Stimulated activated CD4-positive, alpha-beta T cell treated with anti-CD3 and anti-CD28 coated beads, TNF-alpha, amount 100 ng/mL, for 24 hours (primary cell): ENCODE results near the gene C11orf21.
A peak's percentile ranks its signal among the peaks of the same experiment; 100 is the strongest.

Source experiments
- DNase-seq, 3 experiments: peaks; one replicate each; pipeline ENCODE4 v3.0.0-alpha.2; 2020; ENCODE audit warnings: low read depth in 3 of 3

C11orf21 gene

DNA sequence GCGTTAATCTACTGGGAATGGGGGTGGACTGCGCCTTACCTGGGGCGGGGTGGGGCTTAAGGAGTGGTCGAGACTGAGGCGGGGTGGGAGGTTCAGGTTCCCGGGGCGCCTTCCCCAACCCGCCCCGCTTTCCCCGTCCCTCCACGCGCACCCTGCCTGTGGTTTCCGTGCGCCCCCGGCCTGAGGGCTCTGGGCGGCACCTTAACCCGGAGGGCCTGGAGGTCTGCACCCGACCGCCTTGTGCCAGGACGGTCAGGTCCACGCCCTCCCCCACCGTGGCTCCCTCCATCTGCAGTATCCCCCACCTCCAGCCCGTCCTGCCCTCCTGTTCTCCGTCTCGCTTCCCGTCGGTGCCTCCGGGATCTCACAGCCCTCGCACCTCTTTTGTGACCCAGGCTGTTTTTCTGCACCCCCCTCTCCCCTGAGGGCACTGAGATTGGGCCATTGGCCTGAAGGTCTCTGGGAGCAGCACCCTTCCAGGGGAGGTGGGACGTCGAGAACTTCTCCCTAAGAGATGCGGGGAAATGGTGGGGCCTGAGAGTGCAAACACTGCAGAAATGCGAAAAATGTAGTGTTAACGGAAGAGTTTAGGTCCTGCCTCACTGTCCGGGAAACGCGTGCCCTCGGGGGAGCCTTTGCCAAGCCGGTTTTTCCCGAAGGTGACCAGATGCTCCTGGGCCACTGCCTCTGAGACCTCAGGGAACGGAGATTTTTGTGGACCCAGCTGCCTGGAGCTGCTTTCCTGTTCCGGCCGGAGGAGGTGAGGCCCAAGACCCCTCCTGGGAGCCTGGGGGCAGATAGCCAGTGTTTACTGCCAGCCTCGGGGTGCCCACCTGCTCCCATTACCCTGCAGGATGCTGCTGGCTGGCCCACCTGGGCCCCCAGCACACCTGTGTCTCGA is 30.1 kb downstream of the C11orf21 start:
- DNase-seq, result no peak

DNA sequence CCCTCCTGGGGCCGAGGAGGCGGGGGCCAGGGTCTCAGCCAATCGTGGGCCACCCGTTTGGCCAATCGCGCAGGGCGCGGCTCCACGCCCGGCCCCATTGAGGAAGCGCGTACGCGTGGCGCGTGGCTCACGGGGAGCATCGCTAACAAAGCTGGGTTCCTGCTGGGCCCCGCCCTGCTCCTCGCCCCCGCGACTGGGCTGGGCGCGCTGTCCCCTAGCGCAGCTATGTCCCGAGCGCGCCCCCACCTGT is 30.7 kb downstream of the C11orf21 start:
- peak in 1 of 3 experiments; percentile 44 for DNase-seq

DNA sequence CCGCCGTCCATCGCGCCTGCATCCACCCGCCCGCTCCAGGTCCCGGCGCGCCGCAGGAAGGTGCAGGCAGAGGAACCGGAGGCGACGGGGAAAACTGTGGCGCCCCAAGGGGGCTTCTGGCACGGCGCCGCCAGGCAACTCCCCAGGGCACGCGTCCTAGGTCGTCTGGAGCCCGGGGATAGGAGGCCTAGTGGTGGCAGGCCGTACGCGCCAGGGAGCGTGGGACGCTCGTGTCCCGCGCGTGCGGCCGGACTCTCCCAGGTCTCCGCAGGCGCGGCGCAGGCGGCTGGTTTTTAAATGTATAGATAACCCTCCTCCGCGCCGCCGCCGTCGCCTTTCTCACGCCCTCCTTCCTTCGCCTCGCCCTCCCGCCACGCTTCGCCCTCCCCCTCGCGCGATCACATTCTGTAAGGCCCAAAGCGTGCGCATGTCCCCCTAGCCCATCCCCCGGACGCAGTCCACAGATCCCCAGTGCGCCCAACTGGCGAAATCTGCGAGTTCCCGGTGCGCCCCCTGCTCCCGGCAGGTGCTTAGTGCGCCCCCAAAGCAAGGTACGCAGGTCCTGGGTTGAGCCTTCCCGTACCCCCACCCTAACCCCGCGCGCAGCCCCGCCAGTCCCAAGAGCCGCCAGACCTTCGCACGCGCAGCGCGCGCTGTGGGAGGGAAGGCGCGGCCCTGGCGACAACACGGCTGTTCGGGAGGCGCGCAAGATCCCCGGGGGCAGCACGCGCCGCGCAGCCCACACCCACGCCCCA is 31.2 kb downstream of the C11orf21 start, which contains the start of gene ASCL2:
ASCL2 (minus strand) TSS at position 267 of the 755 bp plus-strand sequence; CDS start at position 11, 256 bp downstream.
- no peak for DNase-seq

DNA sequence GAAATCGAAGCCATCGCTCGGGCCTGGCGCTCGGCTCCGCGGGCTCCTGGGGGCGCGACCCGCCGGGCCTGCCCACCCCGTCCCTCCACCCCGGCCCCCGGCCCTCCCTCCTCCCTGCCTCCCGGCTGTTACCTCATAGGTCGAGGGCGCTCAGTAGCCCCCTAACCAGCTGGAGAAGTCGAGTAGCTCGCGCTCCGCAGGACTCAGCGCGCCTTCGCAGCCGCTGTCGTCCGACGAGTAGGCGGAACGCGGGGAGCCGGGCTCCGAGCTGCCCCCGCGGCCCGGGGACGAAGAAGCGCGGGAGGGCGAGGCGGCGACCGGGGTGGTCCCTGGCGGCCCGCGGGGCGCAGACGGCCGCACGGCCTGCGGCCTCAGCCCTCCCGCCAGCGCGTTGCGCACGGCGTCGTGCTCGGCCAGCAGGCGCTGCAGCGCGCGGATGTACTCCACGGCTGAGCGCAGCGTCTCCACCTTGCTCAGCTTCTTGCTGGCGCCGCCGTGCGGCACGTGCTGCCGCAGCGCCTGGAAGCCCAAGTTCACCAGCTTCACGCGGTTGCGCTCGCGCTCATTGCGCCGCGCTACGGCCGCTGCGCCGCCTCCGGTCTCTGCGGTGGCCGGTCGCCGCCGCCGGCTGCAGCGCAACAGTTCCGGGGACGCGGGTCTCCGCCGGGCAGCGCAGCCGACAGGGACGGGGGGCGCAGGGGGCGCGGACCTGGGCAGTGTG is 32.0 kb downstream of the C11orf21 start:
- peak in 1 of 3 experiments; percentile 34 for DNase-seq

DNA sequence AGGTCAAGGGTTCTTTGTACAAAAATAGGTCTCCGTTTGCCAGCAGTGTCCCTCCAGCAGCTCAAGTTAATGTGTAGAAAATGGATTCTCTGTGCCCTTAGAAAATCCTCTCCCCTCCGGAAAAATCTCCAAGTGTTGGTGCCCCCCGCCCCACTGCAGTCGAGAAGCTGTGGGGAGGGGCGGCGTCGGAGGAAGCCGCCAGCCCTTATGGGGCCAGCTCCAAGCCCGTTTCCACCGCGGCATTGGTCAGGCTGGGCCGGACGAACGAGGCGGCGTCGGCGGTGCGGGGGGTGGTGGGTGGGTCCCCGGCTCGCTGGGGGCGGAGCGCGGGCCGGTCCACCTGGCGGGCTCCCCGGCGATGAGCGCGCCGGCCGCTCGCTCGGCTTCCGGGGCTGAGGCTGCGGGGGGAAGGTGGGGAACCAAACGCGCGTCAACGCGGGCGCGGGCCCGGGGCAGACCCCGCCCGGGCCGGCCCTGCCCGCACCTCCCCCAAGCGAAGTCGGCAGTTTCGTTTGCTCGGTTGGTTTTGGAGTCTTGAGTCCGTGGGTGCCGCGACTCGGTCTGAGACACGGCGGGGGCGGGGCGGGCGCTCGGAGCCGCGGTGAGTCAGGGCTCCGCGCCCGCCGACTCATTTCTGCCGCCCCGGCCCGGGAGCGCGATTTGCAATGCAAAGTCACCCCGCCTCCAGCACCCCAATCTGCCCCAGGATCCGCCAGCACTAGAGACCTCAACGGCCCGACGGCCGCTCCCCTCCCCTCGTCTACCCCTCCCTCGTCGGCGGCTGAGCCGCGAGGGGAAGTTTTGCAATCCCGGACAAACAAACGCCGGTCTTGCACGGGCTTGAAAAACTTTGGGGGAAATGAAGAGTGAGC is 32.8 kb downstream of the C11orf21 start:
- DNase-seq, result peak; percentile 68 to 85 (median 76)

DNA sequence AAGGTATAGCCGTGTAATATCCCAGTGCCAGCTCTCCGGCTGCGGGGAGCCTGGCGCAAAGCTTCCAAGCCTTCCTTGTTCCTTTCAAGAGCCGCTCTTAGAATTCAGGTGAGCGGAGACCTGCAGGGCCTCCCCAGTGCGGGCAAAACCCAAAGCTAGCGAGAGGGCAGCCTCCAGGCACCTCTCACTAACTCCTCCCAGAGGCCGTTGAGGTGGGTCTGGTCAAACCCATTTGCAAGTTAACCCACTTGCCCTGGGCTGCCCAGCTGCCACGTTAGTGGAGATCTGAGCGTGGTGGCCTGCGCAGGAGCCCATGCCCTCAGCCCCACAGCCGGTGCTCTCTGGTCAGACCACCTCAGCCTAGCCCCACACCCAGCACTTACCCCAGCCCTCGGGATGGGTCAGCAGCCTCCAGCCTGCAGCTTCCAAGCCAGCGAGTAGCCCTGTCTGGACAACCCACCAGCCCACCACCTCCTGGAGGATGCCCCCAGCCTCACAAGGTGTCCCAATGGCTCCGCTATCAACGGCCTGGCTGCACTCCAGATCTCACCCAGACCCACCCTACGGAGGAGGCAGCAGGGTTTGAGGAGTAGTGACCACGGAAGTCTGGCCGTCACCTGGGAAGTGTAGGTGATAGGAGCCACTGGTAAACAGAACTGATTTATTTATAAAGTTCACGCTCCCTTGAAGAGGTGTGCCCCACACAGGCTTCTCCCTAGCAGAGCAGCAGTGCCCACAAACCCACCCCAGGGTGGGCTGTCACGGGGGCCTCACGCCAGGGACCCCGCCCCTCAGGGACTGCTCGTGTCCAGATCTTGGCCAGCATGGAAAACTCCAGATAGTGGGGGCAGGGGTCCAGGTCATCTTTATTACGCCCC is 33.6 kb downstream of the C11orf21 start:
- no peak for DNase-seq

DNA sequence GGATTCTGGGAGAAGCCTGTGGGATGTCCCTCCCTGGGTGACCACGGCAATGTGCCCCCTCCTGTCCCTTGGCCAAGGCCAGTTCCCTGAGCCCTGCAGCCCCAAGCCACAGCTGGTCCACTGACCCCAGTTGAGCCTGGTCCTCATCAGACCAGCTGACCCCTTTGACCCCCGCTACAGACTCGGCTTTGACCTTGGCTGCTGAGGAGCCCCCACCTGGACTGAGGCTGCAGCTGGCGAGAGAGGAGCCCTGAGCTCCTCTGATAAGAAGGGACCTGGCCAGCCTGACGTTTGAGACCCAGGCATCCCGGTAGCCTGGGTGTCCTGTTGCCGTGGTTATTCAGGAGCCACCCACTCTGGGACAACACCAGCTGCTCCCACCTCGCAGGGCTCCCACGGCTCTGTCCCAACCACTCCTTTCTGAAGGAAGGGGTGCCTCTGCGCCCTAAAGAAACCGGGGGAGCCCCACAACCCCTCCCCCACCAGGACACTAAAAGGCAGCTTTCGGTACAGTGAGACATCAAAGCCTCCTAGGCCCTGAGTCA is 34.3 kb downstream of the C11orf21 start:
- DNase-seq, result no peak

DNA sequence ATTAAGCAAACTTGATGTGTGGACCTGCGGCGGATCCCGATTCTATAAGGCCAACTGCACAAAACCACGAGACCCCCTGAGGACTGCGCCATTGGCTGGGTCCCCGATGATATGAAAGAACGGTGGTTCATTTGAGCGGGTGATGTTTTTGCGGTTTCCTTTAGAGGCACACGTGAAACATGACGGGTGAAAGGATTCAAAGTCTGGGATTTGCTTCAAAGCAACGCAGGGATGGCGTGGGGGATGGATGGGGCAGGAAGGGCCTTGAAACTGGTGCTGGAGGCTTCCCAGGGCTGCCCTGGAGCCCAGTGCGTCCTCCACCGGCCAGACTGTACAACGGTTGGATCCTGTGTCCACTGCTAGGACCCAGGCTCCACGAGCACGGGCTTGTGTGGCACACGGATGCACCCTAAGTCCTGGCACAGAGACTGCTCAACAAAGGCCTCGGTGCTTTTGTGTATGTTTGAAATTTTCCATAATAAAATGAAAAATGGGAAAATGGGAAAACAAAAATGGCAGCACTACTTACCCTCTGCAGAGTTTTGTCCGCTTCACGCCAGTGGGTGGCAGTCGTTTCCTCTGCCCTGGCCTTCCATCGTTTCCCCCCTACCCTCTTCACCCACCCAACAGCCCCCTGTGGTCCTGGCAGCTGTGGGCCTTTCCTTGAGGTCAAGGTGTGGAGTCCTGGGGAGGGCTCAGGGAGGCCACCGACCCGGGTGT is 35.0 kb downstream of the C11orf21 start:
- no peak for DNase-seq

DNA sequence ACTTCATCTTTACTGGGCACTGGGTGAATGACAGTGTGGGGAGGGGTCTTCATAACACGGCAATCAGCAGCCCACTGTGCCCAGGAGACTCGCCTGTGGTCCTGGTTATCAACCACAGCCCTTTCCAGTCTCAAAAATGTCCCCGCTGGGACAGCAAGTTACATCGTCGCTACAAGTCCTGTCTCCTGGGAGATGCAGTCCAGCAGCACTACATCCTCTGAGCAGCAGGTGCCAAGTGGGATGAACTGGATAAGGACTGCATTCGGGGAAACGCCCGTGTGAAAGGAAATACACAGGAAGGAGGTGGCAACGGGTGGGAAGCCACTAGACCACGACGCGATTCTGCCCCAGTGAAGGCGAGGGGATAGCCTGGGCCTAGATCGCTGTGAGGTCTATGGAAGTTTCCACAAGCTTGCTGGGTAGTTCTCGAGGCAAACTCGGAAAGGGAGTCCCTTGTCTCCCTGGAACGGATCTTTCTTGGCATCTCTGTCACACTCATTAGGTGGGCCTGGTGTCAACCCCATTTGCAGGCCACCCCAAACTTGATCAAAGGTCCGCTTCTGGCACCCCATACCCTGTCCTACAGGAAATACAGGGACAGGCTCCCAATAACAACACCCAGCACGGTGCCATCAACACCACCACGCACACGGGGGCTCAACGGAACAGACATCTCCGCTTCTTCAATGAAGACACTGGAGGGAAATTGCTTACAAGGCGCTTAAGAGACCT is 35.7 kb downstream of the C11orf21 start:
- no peak for DNase-seq

DNA sequence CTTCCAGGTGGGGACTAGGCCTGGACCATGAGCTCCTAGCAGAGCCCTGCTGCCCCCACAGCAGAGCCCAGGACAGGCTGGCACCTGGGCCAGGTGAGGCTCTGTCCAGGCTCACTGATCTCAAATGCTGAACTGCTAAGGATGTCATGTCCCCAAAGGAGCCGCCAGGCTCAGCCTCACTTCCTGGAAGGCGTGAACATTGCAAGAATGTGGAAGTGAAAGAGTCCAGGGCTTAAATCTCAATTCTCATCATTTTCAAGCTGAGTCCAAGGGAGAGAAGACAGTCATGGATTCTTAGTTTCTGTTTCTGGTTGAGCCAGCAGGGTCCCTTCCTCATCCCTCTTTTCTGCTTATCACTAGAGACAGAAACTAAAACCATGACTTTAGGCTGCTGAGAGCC is 36.3 kb downstream of the C11orf21 start:
- DNase-seq, result no peak

DNA sequence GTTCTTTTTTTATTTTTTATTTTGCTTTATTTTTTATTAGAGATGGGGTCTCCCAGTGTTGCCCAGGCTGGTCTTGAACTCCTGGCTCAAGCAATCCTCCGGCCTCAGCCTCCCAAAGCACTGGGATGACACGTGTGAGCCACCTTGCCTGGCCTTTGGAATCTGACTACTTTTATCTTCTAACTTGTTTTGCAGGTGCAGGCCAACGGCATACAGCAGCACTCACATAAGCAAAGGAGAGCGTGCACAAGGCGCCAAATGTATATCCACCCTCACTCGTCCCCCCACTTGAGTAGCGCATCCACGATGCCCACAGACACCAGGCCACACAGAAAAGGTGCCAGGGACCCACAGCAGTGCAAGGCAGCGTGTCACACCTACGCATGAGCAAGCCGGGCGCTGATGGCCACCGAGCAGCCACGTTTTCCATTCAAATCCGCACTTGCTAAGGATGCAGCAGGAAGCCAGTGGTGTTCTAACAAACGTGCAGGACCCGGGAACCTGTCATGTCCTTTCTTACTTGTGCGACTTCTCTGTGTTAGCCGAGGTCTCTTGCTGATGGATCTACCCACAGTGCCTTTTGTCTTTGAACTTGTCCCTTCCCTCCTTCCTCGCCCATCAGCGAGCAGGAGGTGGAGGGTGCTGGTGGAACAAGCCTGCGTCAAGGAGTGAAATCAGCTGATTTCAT is 37.2 kb downstream of the C11orf21 start:
- no peak for DNase-seq

DNA sequence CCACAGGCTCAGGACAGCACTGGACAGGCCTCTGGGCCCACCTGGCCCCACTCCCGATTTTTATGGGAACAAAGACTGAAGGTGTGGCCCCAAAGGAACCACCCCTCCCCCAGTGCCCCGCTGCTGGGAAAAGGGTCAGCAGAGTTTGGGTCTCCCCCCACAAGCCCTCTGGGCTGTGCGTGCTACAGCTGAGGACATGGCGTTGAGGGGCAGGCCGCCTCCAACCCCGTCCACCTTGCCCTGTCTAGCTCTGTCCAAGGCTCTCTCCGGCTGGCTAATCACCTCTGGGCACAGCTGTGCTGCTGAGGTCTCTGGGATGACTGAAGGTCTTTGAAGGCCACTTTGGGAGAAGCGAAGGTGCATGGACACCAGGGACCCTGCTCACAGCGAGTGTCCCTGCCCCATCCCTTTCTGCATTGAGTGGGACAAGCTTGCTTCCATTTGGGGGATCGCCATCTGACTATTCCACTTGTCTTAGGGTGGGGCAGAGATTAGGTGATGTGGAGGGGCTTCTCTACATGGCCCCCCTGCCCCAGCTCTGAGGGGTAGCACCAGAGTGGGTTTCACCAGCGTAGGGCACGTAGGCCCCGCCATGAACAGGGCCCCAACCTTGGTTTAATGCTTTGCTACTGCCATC is 37.9 kb downstream of the C11orf21 start:
- no peak for DNase-seq

DNA sequence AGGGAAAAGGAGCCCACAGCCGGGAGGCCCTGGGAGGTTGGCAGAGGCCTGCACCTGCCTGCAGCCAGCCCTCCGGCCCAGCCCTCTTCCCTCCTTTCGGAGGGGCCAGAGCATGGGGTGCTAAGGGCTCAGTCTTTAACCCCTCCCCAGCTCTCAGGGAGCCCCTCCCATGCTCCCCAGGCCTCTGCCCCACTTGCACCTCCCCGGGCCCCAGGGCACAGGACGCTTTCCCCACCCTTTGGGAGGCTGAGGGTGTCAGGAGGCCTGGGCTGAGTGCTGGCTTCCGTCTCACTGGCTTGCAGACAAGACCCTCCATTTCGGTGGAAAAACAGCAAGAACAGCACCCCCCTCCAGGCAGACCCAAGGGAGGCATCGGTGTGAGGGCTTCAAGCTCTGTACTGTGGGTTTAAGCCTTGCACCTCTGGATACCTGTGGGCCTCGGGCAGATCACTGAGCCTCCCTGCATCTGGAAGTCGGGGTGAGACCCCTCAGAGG is 38.6 kb downstream of the C11orf21 start:
- DNase-seq, result no peak

DNA sequence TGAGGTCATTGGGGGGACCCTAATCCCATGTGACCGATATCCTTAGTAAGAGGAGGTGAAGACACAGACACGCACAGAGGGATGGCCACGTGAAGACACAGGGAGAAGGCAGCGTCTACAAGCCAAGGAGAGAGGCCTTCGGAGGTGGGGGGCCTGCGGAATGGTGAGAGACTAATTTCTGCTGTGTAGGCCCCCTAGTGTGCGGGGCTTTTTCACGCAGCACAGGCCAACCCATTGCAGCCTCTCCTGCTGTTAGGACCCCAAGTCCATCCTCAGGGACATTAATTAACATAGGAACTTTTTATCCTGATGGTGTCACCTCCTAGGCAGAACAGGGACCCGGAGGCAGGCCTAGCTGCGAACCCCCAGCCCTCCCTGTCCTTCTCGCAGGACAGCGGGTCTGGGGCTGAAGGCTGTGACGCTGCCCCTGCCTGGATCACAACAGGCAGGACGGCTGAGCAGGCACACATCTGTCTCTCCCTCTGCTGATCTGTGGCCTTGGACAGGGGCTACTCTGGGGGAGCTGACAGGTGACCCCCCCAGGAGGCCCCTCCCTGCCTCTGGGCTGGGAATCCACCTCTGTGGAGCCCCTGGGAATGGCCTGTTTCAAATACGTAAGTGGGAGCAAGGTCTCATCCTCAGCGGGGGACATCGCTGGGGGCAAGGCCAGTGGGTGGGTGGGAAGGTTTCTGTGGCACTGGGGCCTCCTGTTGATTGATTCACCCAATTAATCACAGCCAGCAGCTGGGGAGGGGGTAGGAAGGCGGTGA is 39.2 kb downstream of the C11orf21 start:
- DNase-seq, result no peak

DNA sequence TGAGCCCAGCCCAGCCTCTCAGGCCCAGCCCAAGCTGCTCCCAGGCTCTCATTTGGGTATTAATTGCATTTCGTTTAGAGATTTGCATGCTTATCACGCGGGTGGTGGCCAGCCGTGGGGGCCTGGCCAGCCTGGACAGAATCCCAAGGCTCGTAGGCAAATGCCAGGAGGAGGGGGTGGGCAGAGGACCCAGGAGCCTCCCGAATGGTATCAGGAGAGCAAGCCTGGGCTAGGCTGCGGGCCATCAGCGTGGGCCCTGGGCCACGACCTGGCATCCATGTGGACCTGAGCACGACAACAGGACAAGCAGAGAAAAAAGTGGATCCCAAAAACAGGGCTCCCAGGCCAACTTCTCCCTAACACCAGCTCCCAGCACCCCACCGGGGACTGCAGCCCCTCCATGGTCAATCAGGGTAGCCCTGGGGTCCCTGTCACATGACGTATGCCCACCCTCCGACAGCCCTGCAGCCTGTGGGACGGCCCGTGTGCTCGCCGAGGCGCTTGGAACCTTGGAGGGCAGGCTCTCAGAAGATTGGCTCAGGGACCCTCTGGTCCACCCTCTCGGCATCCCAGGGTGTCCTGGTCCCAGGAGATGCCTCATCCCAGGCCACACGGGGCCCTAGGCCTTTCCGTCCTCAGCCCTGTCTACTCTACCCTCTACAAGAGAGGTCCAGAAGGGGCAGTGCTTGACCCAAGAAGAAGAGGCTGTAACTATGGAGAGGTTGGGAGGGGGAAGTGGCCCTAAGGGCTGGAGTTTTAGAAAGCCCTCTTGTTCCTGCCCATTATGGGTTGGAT is 40.1 kb downstream of the C11orf21 start:
- no peak for DNase-seq
